HepG2 (cell line): ENCODE measurements around the gene HLF. TPM values are rescaled to one million over a fixed set of nuclear protein-coding genes. Genes with fewer than 3 reads are reported as not detected.

Experiments
- GLMP ChIP-seq: sonication (generic); formaldehyde crosslinking; IDR thresholded peaks from 2 replicates; pipeline ENCODE4 v1.9.0; 2021; ENCODE audit warnings: missing genetic modification reagents, mild to moderate bottlenecking, borderline replicate concordance
- GPN1 ChIP-seq: sonication (generic); formaldehyde crosslinking; IDR thresholded peaks from 2 replicates; pipeline ENCODE4 v1.5.1; 2020; ENCODE audit warnings: missing genetic modification reagents, borderline replicate concordance
- HOMEZ ChIP-seq: IDR thresholded peaks from 2 replicates; pipeline ENCODE4 v1.6.1; 2016; ENCODE audit warnings: low read depth
- LBX2 ChIP-seq: sonication (generic); formaldehyde crosslinking; IDR thresholded peaks from 2 replicates; pipeline ENCODE4 v1.5.0; 2020; ENCODE audit warnings: missing genetic modification reagents, mild to moderate bottlenecking, borderline replicate concordance
- NAIF1 ChIP-seq: sonication (generic); formaldehyde crosslinking; IDR thresholded peaks from 2 replicates; pipeline ENCODE4 v1.5.0; 2020; ENCODE audit warnings: mild to moderate bottlenecking, missing genetic modification reagents, borderline replicate concordance
- NFAT5 ChIP-seq: sonication (generic); formaldehyde crosslinking; IDR thresholded peaks from 2 replicates; pipeline ENCODE4 v1.4.0; 2020; ENCODE audit warnings: missing genetic modification reagents
- NFRKB ChIP-seq: fragments of 450-650 bp; IDR thresholded peaks from 2 replicates; pipeline ENCODE4 v1.6.1; 2017
- SALL1 ChIP-seq: sonication (generic); formaldehyde crosslinking; IDR thresholded peaks from 2 replicates; pipeline ENCODE4 v1.8.0; 2022; ENCODE audit warnings: mild to moderate bottlenecking, missing genetic modification reagents
- SNAPC4 ChIP-seq: sonication (generic); formaldehyde crosslinking; IDR thresholded peaks from 2 replicates; pipeline ENCODE4 v1.4.0; 2020; ENCODE audit warnings: mild to moderate bottlenecking, missing genetic modification reagents
- SRSF9 ChIP-seq: fragments of 200-400 bp; formaldehyde crosslinking; IDR thresholded peaks from 2 replicates; pipeline ENCODE4 v1.6.1; 2018; ENCODE audit warnings: borderline replicate concordance, mild to moderate bottlenecking, low read depth, low read length; ENCODE audit not compliant: insufficient read depth, poor library complexity, severe bottlenecking
- TRIM24 ChIP-seq: sonication (generic); formaldehyde crosslinking; IDR thresholded peaks from 2 replicates; pipeline ENCODE4 v1.8.0; 2022; ENCODE audit warnings: mild to moderate bottlenecking, missing genetic modification reagents
- ZFP1 ChIP-seq: IDR thresholded peaks from 2 replicates; pipeline ENCODE4 v1.6.1; 2016
- ZFY ChIP-seq: sonication (generic); formaldehyde crosslinking; IDR thresholded peaks from 2 replicates; pipeline ENCODE4 v1.4.0; 2020; ENCODE audit warnings: missing genetic modification reagents
- ZNF552 ChIP-seq: sonication (generic); formaldehyde crosslinking; IDR thresholded peaks from 2 replicates; pipeline ENCODE4 v1.9.0; 2022; ENCODE audit warnings: missing genetic modification reagents, mild to moderate bottlenecking, borderline replicate concordance
- ZNF557 ChIP-seq: sonication (generic); formaldehyde crosslinking; IDR thresholded peaks from 2 replicates; pipeline ENCODE4 v1.4.0; 2020; ENCODE audit warnings: missing genetic modification reagents
- ZNF841 ChIP-seq: sonication (generic); formaldehyde crosslinking; IDR thresholded peaks from 2 replicates; pipeline ENCODE4 v1.8.1; 2023; ENCODE audit warnings: missing genetic modification reagents, borderline replicate concordance
- polyA plus RNA-seq, 8 experiments: library from polyadenylated mRNA; depleted of rRNA in 3 of 8; stranded (reverse) in 7 of 8; unstranded in 1 of 8; fragments of >200 nt; fragmentation: Illumina TruSeq in 4 of 8; extraction: Trizol in 4 of 8; gene quantifications; 2 replicates each; pipeline versions ENCODE4 v1.2.1 to v1.2.3, GENCODE V29; 2011 to 2016; ENCODE audit warnings: low read depth in 4 of 8, missing spikeins in 1 of 8, mixed read lengths in 1 of 8; ENCODE audit not compliant: insufficient read depth in 1 of 8
- total RNA-seq, 5 experiments: library from RNA; depleted of rRNA; stranded (reverse); fragments of >200 nt; fragmentation: Illumina TruSeq; extraction: Trizol; gene quantifications; 2 replicates each; pipeline ENCODE4 v1.2.3, GENCODE V29; 2016; ENCODE audit warnings: low read depth in 1 of 5

HLF gene
- total and polyA plus RNA-seq, 2 of the 13 experiments (the other 11 are each of a cell fraction or from before 2014, with no cell fraction given): 202 to 346 TPM

GRCh38 chr17:55264645-55265298, at the start of gene HLF (continued):
- TF ChIP-seq HOMEZ (CRISPR knock-in tag) (no peak), TRIM24 (CRISPR knock-in tag) (no peak), NFRKB (no peak), NAIF1 (CRISPR knock-in tag) (no peak), GLMP (CRISPR knock-in tag) (no peak), GPN1 (CRISPR knock-in tag) (no peak), SALL1 (CRISPR knock-in tag) (peak; percentile 81), LBX2 (CRISPR knock-in tag) (peak; percentile 64; the same call in 1 of the 2 replicates), ZFY (CRISPR knock-in tag) (peak; percentile 60; the same call in 1 of the 2 replicates), ZNF557 (CRISPR knock-in tag) (no peak), SRSF9 (no peak), ZFP1 (CRISPR knock-in tag) (no peak), ZNF841 (CRISPR knock-in tag) (no peak), ZNF552 (CRISPR knock-in tag) (no peak), NFAT5 (CRISPR knock-in tag) (0 out of 2 replicates have a peak, but pooled peaks have one; percentile 45), SNAPC4 (CRISPR knock-in tag) (no peak)
